GM18870 (cell line): ENCODE results near the gene GPR158.

Experiments
- ATAC-seq: cut with Tn5 transposase; IDR thresholded peaks from one replicate; pipeline ENCODE4 v1.9.1; 2021; ENCODE audit warnings: moderate library complexity; ENCODE audit not compliant: unreplicated experiment

Gene GPR158

DNA sequence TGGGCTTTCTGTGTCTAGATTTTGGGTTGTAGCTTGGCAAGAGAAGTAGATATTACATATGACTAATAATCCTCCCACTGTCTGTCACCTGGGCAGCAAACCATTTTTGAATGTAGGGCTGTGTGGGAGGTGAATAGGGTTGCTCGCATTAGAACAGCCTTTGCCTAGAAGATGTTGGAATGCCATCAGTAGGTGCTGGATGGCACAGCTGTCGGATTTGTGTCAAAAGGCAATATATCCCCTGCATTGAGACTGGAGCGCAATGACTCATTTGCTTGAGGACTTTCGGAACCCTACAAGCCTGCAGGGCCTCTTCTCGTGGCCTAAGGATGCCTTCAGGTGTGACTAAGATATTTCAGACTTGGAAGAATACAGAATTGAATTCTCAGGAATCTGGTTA, 323.8 kb downstream of the GPR158 start:
- no peak for ATAC-seq

DNA sequence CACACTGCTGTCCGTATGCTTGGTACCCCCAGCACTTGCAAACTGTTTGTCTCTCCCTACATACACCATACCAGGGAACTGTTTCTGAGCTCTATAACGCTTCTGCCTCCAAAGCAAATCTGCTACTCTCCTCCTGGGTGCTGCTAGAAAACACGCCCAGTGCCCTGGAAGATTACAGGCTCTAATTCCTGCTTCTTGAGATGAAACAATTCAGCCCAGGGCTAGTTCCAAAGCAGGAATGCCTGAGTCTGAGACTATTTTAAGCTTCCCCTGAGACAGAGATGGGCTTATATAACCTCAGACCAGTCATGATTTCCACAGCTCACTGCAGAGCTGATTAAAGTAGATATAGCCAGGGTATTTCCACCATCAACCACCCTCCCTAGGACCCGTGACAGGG, 327.1 kb downstream of the GPR158 start:
- ATAC-seq: no peak

DNA sequence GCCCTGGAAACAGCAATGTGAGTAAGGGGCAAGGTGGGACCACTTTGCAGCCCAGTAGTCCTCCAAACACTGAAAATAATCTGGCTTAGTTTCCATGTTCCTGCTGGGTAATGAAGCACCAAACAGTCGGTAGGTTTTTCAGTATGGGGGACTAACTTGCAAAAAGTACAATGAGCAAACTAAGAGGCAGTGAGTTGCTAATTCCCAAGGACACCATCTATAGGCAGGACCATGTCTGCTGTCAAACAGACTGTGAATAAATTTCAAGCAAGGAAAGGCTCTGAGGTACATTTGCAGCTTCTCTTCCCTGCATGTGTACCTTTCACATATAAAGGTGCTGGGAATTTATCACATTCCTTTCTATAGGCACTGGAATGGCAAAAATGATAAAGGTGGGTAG, 327.7 kb downstream of the GPR158 start:
- no peak for ATAC-seq

DNA sequence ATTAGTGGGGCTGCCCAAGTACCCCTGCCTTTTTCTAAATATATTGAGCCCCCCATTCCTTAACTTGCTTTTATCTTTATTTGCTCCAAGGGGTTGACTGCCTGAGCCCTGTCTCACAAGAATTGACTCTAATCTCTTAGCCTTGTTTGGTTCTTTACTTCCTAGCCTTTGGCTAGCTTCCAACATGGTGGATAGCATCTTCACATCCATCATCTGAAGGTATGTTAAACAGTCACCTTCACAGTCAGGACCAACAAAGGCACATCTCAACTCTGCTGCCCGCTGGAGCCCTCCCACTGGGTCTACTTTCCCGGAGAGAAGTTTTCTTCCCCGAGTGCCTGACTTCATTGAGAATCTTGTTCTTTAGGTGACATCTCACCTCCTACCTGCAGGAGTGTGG, 329.5 kb downstream of the GPR158 start:
- no peak for ATAC-seq

DNA sequence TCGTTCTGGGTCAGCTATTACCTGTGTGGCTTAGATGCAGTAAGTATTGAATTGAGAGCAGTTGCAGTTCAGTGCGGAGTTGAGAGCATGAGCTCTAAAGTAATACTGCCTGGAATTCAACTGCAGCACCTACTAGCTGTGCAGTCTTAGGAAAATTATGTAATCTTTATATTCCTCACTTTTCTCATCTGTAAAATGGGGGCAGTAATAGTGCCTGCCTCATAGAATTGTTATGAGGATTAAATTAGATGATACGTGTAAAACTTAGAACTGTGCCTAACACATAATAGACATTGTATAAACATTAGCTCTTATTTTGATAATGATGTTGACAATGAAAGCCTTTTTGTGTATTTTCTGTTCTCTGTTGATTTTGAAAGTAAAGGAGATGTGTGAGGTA, 330.0 kb downstream of the GPR158 start:
- no peak for ATAC-seq

DNA sequence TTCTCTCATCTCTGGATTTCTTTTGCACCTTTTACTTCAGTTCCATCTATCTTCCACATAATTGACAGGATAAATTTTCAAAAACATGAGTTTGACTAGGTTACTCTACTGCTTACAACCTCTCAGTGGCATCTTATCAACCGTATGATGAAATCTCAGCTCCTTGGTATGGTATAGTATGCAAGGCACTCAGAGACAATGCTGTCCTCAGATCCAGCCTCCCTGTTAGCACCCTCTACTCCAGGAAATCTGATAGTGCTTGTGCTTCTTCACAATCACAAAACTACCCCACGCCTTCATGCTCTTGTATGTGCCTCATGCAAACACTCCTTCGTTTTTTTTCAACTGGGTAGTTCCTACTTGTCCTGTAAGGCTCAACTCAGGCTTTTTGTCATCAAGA, 330.7 kb downstream of the GPR158 start:
- no peak for ATAC-seq

DNA sequence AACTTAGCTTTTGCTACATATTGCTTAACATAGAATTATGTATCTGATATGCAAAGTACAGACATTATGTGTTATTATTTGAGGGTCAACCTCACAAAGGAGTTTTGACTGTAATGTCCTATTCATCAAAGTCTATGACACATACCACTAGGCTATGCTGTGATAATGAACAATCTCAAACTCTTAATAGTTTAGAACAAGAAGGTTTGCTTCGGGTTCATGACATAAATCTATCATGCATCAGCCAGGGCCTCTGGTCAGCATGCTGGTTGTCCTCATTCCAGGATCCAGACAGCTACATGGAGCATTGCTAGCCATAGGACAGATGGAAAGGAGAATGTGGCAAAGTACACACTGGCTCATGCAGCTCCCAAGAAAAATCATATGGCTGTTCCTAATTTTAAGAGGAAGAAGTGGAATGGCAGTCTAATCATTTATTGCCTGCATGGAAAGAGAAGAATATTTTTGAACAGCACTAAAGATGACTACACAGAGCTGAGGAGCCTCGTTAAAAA, 332.1 kb downstream of the GPR158 start:
- ATAC-seq: no peak

DNA sequence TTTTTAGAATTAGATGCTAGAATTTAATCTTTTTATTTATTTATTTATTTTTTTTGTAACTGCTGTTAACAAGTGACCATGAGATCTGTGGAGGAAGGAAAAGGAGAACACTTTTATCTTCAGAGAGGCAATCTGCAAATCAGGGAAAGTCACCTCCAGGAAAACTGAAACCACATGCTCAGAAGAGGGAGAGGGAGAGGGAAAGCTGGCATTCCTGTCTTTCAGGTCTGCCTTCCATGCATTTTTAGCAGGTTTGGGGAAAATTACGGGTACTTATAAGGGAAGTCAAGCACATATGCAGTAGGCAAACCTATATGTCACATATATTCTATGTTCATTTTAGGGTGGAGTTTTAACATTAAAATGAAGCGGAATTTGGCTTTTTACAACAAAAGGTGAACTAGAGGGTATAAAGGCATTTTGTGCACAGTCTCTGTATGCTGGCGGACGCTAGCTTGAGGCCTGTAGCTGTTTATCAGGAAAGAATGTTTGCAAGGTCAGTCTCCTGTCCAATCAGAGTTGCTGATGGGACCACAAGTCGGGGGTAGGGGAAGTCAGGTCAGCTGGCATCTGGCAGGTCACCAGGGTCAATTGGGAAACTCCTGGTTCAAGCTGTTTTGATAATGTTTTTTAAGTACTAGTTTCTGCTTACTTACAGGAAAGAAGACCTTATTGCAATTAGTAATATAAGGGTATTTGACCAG, 333.5 kb downstream of the GPR158 start:
- ATAC-seq: no peak

DNA sequence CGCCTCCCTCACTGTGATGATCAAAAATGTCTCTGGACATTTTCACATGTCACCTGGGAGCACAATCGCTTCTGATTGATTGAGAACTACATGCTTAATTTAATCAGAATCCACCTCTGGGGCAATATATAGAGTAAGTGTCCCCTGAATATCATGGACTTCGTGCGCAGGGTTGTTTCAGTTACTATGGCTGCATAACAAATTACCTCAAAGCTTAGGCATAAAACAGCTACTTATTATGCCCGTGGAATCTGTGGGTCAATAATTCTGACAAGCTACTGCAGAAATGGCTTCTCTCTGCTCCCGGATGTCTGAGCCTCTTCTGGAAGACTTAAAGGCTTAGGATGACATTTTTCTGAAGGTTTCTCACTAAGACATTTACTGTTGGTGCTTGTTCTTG, 334.4 kb downstream of the GPR158 start:
- no peak for ATAC-seq

DNA sequence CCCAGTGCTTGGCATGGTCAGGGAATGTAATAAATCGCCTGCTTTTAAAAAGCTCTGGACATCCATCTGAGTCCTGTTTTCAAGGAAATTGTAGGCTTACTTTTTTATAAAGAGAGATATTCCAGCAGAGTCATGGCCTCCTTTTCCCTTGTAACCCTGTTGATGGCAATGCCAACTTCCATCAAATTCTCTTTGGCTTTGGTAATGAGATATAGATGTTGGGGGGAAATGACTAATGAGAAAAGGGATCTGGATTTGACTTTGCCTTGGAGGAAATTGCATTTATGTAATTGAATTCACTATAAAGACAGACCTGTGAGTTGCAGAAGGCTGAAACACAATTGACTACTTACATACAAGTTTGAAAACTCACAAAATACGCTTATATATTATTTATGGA, 347.5 kb downstream of the GPR158 start:
- ATAC-seq: no peak

DNA sequence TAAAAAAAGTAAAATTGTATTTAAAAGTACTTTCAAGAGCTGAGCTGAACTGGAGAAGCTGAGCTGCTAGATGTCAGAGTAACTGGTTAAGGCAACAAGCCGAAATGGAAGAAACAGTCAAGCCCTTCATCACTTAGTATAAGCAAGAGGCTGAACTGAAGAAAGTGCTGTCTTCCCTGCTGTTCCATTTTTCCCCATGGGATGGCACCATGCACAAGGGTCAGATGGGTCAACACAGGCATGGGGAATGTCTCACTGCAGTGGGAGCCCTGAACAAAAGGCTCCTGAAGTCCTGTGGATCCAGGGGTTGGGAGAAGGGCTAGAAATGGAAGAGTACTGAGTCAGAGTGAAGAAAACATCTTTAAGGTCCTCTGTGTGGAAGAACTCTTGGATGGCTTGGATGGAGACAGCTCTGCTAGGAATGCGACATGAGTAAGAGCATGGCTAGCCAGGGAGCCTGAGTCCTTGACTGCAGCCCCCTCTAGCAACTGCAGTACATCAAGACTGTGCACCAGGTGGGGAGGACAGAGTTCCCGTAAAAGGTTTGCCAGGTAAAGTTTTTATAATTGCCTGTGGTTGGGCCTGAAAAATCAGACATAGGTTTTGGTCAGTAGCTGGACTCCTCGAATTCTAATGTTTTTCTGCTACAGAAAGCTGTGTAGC, 348.3 kb downstream of the GPR158 start:
- no peak for ATAC-seq

DNA sequence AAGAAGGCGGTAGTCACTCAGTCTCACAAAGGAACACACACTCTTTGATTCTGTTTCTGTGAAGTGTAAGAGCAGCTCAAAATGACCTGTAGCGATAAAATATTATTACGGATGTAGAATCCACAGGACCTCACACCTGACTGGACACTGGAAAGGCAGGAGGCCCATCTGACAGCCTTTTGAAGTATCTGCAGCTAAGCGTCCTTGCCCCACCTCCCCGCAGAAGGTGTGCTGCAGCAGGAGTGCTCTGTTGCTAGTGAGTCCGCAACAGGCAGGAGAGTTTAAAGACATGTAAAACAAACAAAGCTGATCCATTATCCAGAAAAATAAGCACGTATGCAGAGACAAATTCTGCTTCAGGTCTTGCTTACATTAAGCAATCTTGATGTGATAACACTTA, 355.5 kb downstream of the GPR158 start:
- ATAC-seq: no peak

DNA sequence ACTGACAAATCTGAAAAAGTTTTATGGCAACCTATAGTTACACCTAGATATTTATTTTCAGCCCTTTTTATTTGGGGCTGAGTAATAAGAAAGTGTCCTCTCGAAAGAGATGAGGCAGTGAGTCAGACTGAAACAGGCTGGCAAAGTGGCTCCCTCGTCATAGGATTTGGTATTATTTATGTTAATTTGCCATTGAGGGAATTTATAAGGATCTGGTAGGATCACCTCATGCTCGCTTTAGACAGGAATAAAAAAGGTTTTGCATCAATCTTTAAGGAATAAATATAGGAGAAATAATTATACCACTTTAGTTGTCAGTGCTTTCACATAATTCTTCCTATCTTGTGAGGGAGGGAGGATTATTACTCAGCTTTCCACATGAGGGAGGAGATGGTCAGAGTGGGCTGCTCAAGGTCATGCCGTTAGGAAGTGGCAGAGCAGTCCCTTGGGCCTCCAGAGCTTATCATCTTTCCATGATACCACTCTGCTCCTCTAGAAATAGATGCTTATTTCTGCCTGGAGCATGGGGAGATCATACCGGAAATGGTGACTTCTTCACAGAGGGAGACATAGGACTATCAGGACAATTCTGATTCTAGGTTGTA, 356.8 kb downstream of the GPR158 start:
- no peak for ATAC-seq

DNA sequence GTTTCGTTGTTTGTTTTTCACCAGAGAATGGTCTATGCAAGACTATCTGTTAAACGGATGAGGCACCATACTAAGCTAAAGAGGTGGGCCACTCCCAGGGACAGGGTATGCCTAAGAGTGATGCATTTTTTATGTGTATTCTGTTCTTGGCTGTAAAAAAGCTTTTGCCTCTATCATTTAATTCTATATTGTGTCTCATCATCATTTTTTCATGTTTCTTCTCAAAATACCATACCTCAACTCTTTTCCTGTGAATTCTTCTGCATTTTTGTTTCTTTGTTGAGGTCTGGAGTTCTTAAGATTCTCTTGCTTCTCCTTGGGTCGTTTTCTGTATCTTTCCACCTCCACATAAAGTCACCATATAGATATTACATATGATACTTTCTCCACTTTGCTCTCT, 357.4 kb downstream of the GPR158 start:
- ATAC-seq: no peak

DNA sequence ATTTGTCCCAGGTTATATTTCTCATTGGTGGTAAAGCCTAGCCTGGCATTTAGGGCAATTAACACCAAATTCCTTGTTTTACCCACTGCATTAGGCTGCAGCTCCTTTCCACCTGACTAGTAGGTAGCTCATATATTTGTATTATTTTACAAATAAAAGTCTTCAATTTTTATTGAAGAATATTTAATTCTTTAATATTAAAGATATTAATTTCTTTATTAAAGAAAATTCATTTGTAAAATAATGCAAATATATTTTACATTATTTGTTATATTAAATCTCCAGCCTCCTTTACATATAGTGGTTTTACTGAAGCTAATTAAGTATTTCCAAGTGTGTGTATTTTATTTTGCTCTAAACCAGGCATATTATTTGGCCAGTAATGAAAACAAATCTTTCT, 361.2 kb downstream of the GPR158 start:
- ATAC-seq: no peak

DNA sequence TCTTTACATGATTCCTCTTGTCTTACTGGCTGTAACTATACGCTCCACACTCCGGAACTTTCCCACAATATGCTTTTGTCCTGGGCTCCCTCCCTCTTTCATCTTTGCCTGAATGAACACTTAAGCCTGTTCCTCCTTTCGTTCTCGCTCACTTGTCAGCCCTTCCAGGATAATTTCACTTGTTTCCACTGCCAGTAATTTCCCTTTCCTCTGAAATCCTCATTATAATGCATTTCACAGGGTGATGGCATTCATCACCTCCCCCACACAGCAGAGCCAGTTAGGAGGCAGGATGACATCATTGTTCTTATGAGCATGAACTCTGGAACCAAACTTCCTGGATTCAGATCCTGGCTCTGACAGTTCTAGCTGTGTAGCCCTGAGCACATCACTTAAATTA, 372.6 kb downstream of the GPR158 start:
- ATAC-seq: no peak

DNA sequence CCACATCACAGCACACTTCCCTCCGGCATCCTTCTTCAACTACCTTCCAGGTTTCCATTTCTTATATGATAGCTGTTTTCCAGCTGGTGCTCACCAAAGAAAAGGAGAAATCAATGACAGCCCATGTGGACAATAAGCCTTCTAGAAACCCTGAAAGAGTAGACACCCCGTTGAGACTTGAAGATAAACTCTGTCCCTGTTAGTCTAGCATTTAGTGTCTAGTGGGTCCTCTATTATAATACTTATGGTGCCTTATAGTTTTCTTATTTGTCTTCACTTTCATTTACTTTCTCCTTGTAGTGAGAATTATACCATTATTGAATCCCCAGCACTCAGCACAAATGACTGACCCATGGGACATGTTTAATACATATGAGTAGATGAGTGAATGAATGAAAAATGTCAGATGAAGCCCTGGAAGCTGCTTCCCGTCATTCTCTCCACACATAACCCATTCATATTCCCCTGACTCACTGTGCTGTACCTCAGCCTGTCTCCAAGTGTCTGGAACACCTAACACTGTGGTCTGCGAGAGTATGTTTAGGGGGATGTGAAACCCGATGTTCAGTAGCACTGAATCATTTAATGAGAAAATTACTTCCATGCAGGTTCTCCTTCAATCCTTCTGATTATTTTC, 377.6 kb downstream of the GPR158 start:
- ATAC-seq: no peak

DNA sequence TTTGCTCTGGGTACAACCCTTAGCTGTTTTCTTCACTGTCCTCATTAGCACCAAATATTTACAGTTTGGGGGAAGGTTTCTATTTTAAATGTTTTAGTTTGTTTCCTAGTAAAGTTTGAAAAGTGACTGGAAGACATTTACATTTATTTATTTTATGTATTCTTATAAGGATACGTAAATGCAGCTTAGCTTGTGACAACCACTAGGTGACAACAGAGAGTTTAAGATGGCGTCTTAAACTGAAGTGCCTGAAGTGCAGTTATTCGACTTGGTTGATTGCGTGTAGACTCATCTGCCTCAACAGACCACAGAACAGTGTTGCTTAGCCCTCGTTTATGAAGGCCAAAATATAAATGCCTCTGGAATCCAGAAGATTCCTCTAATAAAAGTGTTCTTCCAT, 381.1 kb downstream of the GPR158 start:
- no peak for ATAC-seq

DNA sequence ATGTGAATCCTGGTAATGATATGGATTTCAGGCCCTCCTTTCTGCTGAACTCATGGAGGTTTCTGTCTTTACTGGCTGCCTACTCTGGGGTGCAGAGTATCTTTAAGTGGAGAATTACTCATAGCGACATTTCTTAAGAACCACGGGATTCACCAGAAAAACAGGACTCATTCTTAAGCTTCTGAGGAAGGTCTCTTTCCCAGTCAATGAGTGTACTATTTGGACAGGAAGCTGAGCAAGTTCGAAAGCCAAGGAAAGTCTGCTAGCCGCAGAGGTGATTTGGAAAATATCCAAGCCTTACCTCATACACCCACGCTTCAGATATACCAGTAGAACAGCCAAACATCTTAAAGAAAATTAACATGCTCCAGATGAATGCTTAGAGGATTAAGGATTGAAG, 381.7 kb downstream of the GPR158 start:
- ATAC-seq: no peak

DNA sequence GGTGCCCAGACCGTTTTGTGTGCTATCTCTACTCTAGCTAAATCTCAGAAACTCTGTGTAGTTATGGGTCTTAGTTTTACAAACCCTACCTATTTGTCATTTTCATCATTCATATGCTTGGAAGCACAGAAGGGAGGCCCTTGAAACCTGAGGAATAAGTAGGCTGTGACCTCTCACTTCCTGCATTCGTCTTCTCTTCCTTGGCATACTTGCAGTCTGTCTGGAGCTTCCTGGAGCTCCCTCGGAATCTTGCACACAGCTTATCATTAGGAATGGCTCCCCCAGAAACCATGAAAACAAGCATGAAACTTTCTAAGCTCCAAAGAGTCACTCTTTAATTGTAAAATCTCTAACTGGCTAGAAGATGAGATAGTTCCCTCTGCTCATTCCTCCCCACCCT, 382.3 kb downstream of the GPR158 start:
- ATAC-seq: no peak

DNA sequence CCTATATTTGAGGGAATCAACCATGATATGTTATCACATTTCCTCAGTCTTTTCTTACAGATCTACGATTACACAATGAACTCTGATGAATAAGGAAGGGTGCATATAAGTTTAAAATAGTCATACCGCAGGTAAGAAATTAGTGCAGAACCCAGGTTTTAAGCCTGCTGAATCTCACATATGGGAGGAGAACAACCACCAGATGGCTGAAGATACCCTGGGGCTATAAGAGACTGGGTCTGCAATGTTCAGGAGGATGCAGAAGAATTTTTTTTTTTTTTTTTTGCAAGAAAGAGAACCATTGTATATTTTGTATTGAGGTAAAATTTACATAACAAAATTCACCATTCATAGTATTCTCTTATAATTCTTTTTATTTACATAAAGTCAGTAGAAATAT, 387.0 kb downstream of the GPR158 start:
- ATAC-seq: no peak

DNA sequence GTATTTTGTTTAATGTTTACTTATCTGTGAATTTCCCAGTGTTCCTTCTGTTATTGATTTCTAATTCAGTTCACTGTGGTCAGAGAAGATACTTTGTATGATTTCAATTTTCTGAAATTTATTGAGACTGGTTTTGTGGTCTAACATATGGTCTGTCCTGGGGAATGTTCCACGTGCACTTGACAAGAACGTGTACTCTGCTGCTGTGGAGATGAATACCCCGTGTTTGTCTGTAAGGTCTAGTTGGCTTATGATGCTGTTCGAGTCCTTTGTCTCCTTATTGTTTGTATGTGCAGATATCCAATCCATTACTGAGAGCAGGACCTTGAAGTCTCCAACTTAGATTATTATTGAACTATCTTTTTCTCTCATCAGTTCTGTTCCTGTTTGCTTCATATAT, 387.7 kb downstream of the GPR158 start:
- ATAC-seq: no peak
